Diencephalon (tissue), 1 donor: ENCODE results near the gene CLK2. TPM values are rescaled to one million over a fixed set of nuclear protein-coding genes. Genes with fewer than 3 reads are reported as not detected.

Source experiments
- total RNA-seq: library from RNA; depleted of rRNA; stranded (reverse); fragments of >200 nt; gene quantifications from one replicate; pipeline ENCODE4 v1.2.3, GENCODE V29; 2014

CLK2 gene
- 24.2 TPM for total RNA-seq

DNA sequence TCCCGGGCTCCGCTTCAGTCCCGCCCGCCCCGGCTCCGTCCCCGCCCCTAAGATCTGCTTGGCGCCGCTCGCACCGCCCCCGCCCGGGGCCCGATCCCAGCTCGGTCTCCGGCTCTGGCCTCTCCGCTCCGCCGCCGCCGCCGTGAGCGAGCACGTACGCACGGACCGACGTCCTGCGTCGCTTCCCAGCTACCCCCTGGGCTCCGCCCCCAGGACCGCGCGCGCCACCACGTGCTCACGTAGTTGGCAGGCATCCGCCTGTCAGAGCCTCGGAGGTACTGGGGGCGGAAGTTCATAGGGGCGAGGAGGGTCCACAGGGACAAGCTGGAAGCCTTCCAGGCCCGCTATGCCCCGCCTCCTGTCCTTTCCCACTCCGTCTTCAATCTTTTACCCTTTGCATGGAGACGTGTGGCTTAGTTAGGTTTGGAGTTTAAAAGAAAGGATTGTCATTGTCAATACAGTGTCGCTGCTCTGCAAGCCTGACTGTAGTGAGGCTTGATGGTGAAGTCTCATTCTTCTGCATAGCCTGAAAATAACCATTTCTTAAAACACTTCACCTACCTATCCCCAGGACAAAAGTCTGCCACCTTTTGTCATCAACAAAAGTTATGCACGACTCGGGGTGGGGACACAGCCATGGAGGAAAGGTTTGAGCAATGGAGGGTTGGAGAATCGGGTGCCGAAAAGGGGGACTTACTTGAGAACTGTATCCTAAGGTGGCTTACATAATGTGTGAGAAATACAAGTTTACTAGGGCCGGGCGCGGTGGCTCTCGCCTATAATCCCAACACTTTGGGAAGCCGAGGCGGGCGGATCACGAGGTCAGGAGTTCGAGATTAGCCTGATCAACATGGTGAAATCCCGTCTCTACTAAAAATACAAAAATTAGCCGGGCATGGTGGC is at the start of gene CLK2:
Gene CLK2, minus strand, starts transcription at position 162 of the 903 bp plus-strand sequence. CDS start 2,527 bp downstream, outside the sequence.

DNA sequence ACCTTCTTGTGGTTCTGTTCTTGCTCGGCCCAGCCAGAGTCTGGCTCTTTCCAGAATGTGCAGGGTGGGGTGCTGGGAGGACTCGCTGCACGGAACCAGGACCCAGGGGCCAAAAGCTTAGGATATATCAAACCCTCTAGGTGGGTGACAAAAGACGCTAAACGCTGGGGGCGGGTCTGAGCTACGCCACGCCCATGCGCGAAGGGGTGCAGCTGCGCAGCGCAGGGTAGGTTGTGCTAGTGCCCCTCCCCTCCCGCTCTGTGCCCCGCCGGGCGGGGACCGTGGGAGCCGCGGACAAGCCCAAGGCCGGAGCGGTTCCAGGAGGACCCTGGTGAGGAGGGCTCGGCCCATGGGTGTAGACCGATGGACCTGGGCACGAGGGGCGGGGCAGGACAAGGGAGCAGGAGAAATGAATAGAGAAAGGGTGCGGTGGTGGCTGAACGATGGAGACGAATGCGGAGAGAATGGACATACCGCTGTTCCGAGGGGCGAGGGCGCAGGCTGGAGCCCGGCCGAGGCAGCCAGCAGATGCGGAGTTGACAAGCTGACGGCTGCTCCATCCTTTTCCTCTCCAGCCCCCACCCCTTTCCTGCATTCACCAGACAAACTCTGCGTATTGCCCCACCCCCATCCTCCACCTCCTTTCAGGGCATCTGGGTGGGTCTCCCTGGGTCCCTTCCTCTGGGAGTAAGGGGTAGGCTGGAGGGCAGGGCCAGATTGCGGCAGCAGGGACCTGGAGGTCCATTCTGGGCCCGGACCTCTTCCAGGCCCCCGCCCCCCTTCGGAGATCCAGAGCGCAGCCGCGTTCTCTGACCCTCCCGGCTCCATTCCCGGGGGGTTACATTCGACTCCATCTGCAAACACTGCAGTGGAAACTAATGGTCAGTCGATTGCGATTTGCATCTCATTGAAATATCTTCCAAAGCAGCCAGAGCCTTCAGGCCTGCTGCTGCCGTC is 47.6 kb upstream of the CLK2 start, which contains the start of gene RUSC1:
Gene RUSC1, plus strand, starts transcription at position 234 of the 957 bp plus-strand sequence. CDS start 880 bp downstream, outside the sequence.

DNA sequence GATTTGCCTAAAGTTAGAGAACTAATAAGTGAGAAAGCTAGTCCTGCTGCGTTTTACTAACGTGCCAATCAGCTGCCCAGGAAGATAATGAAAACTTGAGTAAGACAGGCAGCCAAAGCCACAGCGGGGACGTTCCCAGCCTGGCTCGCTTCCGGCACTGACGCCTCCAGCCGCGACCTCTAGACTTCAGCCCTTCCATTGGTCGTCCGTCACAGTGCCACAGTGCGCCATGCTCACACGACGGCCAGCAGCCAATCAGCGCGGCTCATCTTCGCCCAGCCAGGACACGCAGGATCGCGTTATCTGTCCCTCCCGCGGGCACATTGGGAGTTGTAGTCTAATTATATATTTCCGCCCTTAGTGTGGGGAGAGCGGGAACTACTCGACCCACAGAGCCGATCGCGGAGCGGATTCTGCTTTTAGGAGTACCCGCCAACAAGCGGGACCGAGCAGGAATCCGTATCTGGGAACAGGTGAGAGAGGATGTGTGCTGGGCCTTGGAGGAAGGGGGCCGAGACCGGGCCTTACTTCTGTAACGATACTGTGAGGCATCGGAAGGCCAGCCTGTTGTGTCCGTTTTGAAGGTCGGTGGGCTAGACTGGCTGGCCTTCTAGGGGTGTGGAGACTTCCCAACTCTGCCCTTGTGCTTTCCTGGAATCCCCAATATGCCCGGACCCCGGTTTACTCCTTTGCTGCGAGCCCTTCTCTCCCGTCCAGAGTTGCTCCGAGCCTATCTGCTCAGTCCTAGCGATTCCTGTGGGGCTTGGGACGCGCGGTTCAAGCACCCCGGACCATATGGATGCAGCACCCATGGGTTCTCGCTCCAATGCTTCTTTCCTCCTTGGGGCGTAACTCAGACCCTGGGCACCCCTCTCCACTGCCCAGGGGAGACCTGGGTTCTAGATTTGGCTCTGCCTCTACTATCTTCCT is 35.5 kb upstream of the CLK2 start, which contains the start of gene FDPS:
Gene FDPS, plus strand, starts transcription at position 374 of the 930 bp plus-strand sequence. CDS start 924 bp downstream, outside the sequence.

DNA sequence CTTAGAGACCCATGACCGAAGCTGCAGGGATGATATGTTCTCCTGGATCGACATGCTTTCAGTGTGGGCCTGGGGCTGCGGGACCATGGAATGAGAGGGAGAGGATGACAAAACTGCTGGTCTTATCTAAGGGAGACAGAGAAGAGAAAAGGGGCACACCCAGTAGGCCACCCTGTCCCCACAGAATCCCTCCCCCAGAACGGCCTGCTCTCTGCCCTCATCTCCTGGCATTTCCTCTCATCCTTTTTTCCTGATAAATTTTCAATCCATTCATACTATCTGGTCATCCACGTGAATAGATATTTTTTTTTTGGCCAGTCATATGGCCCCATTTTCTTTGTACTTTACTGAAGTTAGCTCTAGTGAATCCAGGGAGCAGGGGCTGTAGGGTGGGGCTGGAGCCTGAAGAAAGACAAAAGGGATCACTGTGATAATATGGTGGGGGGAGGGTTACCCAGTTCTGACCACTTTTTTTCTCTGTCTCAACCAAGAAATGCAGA is 28.1 kb upstream of the CLK2 start, which contains the start of gene PKLR:
Gene PKLR, minus strand, starts transcription at position 97 of the 500 bp plus-strand sequence. Its CDS starts 43 bp downstream, at position 54.

DNA sequence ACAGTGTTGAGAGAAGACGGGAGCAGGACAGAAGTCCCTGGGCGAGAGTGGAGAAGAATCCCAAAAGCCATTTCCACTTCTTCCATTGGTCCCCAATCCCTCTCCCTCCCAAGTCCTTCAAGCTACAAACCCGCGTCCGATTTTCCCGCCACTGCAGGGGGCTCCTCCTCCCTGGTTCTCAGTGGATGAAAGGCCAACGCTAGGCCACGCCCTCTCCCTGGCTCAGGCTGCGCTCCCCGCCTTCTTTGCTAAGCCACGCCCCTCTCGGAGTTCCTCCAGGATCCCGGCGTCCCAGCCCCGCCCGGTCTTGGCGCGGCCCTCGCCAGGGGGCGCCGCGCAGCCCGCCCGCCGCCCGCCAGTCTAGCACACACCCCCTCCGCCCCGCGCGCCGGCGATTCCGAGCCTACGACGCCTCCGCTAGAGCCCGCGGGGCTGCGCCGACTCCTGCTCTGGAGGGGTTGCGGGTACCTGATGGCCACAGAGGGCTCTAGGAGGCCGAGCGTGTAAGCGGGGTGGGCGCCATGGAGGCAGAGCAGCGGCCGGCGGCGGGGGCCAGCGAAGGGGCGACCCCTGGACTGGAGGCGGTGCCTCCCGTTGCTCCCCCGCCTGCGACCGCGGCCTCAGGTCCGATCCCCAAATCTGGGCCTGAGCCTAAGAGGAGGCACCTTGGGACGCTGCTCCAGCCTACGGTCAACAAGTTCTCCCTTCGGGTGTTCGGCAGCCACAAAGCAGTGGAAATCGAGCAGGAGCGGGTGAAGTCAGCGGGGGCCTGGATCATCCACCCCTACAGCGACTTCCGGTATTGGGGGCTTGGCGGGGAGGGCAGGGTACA is 4.0 kb upstream of the CLK2 start, which contains the start of gene HCN3:
Gene HCN3, plus strand, starts transcription at position 394 of the 832 bp plus-strand sequence. Its CDS starts 128 bp downstream, at position 522.

DNA sequence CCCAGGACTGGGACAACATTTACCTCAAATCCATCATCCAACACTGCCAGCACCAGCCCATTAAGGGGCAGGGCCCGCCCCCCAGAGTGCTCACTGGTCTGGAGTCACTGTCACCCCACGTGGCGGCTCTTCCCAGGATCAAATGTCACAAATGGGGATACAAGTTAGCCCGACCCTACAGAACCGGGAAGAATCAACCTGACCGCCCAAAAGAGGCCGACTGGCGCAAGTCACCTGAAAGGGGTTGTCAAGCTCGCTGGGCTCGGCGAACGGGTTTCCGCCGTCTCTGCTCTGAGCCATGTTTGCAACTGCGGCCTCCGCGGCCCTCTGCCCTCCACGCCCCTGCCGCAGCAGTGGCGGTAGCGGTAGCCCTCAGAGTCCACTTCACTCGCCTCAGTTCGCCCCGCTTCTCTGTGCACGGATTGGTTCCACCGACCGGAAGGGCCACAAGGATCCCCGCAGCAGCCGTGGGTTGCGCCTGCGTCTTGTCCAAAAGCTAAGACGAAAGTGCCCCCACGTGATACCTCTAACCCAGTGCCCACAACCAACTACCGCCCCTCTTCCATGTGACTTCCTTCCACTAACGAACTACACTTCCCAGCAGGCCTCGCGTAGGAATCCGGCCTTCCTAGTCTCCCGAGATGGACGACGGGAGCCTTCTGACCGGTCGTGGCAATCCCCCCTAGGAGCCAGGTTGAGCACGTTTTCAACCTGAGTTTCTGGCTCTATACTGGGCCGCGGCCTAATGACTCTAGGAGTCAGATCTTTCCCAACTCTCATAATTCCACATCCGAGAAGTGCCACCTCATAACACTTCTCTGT is 11.2 kb downstream of the CLK2 start, which contains the start of gene SCAMP3:
Gene SCAMP3, minus strand, starts transcription at position 509 of the 822 bp plus-strand sequence. Its CDS starts 209 bp downstream, at position 300.

DNA sequence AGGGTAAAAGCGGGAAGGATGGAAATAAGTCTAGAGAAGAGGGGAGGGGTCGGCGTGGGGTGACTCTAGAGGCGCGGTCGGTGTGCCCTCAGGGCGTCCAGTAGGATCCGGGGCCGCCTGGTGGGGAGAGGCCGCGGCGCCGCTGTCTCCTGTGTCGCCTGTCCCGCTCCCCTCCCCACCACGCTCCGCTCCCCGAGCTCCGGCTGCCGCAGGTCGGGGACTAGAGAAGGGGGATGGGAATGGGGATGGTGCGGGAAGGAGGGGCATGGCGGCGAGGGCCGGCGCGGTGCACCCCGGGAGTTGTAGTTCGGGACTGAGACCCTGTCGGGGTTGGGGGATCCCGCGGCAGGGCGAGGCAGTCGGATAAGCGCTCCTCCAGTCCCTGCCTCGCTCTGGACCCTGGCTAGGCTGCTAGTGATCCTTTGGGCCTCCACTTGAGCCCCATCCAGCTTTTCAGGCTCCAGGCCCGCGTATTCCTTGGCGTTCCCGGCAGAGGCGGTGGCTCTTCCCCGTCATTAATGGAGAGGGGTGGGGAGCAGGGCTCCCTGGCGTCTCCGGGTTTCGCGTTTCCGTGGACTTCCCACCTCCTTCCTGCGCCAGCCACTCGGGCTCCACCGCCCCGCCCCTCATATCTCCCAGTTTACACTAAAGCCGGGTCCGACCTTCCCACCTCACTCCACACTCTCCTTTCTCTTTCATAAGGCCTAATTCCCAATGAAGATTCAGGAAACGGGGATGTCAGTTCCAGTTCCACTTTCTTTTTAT is 17.9 kb downstream of the CLK2 start, which contains the start of gene ENTREP3:
Gene ENTREP3, minus strand, starts transcription at position 241 of the 765 bp plus-strand sequence. CDS start 606 bp downstream, outside the sequence.

Other genes starting within 250 kb of the CLK2 start
- 0.46 TPM for gene DCST2, start 239.7 kb downstream of the CLK2 start, total RNA-seq
- gene DCST1, start 239.7 kb downstream of the CLK2 start, total RNA-seq = not detected
- gene ADAM15, start 222.2 kb downstream of the CLK2 start, total RNA-seq = 20.5 TPM
- 1.2 TPM for gene EFNA4, start 209.8 kb downstream of the CLK2 start, total RNA-seq
- 13.8 TPM for gene EFNA3, start 194.7 kb downstream of the CLK2 start, total RNA-seq
- gene EFNA1, start 145.6 kb downstream of the CLK2 start, total RNA-seq = 5.3 TPM
- 7.8 TPM for gene SLC50A1, start 137.7 kb downstream of the CLK2 start, total RNA-seq
- gene DPM3, start 133.0 kb downstream of the CLK2 start, total RNA-seq = 13.8 TPM
- gene KRTCAP2, start 100.2 kb downstream of the CLK2 start, total RNA-seq = 60.2 TPM
- 21.2 TPM for gene TRIM46, start 99.7 kb downstream of the CLK2 start, total RNA-seq
- 11.5 TPM for gene THBS3, start 65.6 kb downstream of the CLK2 start, total RNA-seq
- 15.5 TPM for gene MTX1, start 64.8 kb downstream of the CLK2 start, total RNA-seq
- gene ENTREP3, start 18.0 kb downstream of the CLK2 start, total RNA-seq = 5.5 TPM
- 29.5 TPM for gene SCAMP3, start 11.1 kb downstream of the CLK2 start, total RNA-seq
- gene HCN3, start 4.0 kb upstream of the CLK2 start, total RNA-seq = 22.8 TPM
- 0.23 TPM for gene PKLR, start 27.9 kb upstream of the CLK2 start, total RNA-seq
- 130 TPM for gene FDPS, start 35.4 kb upstream of the CLK2 start, total RNA-seq
- 60.4 TPM for gene RUSC1, start 47.4 kb upstream of the CLK2 start, total RNA-seq